Measurements from ENCODE around the gene TRAFD1.

The TRAFD1 gene

GRCh38 chr12:112112409-112113133 lies 12.8 kb upstream of the TRAFD1 start:
- TF ChIP-seq EZH2phosphoT487 (IDR thresholded peaks at IDR 0.05; ENCODE audit: low read depth): no peak
- TF ChIP-seq CTCF (IDR thresholded peaks at IDR 0.05; ENCODE audit: low read depth, low read length): no peak
- Histone ChIP-seq H2AFZ (ENCODE audit: low read depth, low read length) (no peak overlapping the region), H3K79me2 (ENCODE audit: low read length) (peaks cover 15% of the 10 kb centered on the region), H3K9ac (ENCODE audit: low read length) (no peak overlapping the region), H3K4me3 (ENCODE audit: low read length) (no peak overlapping the region), H3K4me2 (ENCODE audit: low read length) (no peak overlapping the region), H3K4me1 (ENCODE audit: low read length) (peaks cover 25% of the 10 kb centered on the region), H3K27ac (ENCODE audit: low read length) (no peak overlapping the region), H3K36me3 (replicated peaks; ENCODE audit: low read depth, low read length) (peaks cover under 1% of the 10 kb centered on the region), H3K9me3 (ENCODE audit: insufficient read depth, low read length) (no peaks in the 10 kb centered on the region), H4K20me1 (ENCODE audit: insufficient read depth, low read length) (no peaks in the 10 kb centered on the region), H3K27me3 (ENCODE audit: low read depth, low read length) (no peaks in the 10 kb centered on the region)

- no peak overlapping the region for H3K4me3 ChIP-seq (ENCODE audit: low read length)
- H3K4me1 ChIP-seq (ENCODE audit: low read length): peaks cover 18% of the 10 kb centered on the region
- no peaks in the 10 kb centered on the region for H4K20me1 ChIP-seq (ENCODE audit: insufficient read depth, low read length)
- H2AFZ ChIP-seq (ENCODE audit: low read depth, low read length): no peak overlapping the region
- no peaks in the 10 kb centered on the region for H3K27me3 ChIP-seq (ENCODE audit: low read depth, low read length)
- H3K27ac ChIP-seq (ENCODE audit: low read length): no peak overlapping the region
- no peak for TF ChIP-seq EZH2phosphoT487 (IDR thresholded peaks at IDR 0.05; ENCODE audit: low read depth)
- no peak for TF ChIP-seq CTCF (IDR thresholded peaks at IDR 0.05; ENCODE audit: low read depth, low read length)
- H3K9me3 ChIP-seq (ENCODE audit: insufficient read depth, low read length): no peaks in the 10 kb centered on the region
- H3K36me3 ChIP-seq (replicated peaks; ENCODE audit: low read depth, low read length): no peaks in the 10 kb centered on the region
- no peak overlapping the region for H3K9ac ChIP-seq (ENCODE audit: low read length)
- no peak overlapping the region for H3K4me2 ChIP-seq (ENCODE audit: low read length)
- no peaks in the 10 kb centered on the region for H3K79me2 ChIP-seq (ENCODE audit: low read length)
Observed at GRCh38 chr12:112115259-112116045, 9.9 kb upstream of the TRAFD1 start.

GRCh38 chr12:112116232-112117060 lies 8.9 kb upstream of the TRAFD1 start:
- Histone ChIP-seq H3K4me1 (ENCODE audit: low read length) (peaks cover 9% of the 10 kb centered on the region), H3K27ac (ENCODE audit: low read length) (no peak overlapping the region), H3K9me3 (ENCODE audit: insufficient read depth, low read length) (no peaks in the 10 kb centered on the region), H3K9ac (ENCODE audit: low read length) (no peak overlapping the region), H3K27me3 (ENCODE audit: low read depth, low read length) (no peaks in the 10 kb centered on the region), H3K36me3 (replicated peaks; ENCODE audit: low read depth, low read length) (no peaks in the 10 kb centered on the region), H3K79me2 (ENCODE audit: low read length) (no peaks in the 10 kb centered on the region), H3K4me2 (ENCODE audit: low read length) (0 out of 2 replicates have a peak overlapping the region, but pooled peaks have one; percentile 20), H4K20me1 (ENCODE audit: insufficient read depth, low read length) (no peaks in the 10 kb centered on the region), H2AFZ (ENCODE audit: low read depth, low read length) (0 out of 2 replicates have a peak overlapping the region, but pooled peaks have one; percentile 64), H3K4me3 (ENCODE audit: low read length) (no peak overlapping the region)
- TF ChIP-seq EZH2phosphoT487 (IDR thresholded peaks at IDR 0.05; ENCODE audit: low read depth): no peak
- TF ChIP-seq CTCF (IDR thresholded peaks at IDR 0.05; ENCODE audit: low read depth, low read length): no peak
